Thyroid gland (tissue), 4 donors: ENCODE results near the gene SP1.
"Not testable (repeated sequence)": the region's sequence is repeated elsewhere in the genome, so short reads cannot be mapped to it uniquely, and the experiment has no call there.

Experiments
- POLR2A ChIP-seq, 2 donors: fragments of 450-650 bp; IDR thresholded peaks; one replicate each; pipeline ENCODE4 v1.6.1; 2017; ENCODE audit warnings: antibody characterized with exemption in 2 of 2, mild to moderate bottlenecking in 2 of 2, moderate library complexity in 1 of 2
- TF ChIP-seq, protein P1 (sequence below), 6 experiments: fragments of 200-600 bp in 3 of 6; fragments of 450-650 bp in 3 of 6; sonication (generic) in 3 of 6; IDR thresholded peaks; one replicate each; pipeline ENCODE4 v1.5.1; 2016 to 2019; ENCODE audit warnings: antibody characterized with exemption in 6 of 6, mild to moderate bottlenecking in 2 of 6, inconsistent platforms in 1 of 6, moderate library complexity in 1 of 6

DNA sequence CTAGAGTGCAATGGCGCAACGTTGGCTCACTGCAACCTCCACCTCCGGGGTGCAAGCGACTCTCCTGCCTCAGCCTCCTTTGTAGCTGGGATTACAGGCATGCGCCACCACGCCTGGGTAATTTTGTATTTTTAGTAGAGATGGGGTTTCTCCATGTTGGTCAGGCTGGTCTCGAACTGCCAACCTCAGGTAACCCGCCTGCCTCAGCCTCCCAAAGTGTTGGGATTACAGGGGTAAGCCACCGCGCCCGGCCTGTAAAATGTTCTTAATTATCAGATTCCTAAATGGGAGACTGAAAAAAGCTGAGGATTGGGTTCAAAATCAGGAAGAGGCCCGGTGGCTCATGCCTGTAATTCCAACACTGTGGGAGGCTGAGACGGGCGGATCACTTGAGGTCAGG, 5.7 kb upstream of the SP1 start:
- TF ChIP-seq POLR2A (IDR thresholded peaks at IDR 0.05) = not testable (repeated sequence)
- TF ChIP-seq, protein P1, sequence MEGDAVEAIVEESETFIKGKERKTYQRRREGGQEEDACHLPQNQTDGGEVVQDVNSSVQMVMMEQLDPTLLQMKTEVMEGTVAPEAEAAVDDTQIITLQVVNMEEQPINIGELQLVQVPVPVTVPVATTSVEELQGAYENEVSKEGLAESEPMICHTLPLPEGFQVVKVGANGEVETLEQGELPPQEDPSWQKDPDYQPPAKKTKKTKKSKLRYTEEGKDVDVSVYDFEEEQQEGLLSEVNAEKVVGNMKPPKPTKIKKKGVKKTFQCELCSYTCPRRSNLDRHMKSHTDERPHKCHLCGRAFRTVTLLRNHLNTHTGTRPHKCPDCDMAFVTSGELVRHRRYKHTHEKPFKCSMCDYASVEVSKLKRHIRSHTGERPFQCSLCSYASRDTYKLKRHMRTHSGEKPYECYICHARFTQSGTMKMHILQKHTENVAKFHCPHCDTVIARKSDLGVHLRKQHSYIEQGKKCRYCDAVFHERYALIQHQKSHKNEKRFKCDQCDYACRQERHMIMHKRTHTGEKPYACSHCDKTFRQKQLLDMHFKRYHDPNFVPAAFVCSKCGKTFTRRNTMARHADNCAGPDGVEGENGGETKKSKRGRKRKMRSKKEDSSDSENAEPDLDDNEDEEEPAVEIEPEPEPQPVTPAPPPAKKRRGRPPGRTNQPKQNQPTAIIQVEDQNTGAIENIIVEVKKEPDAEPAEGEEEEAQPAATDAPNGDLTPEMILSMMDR (IDR thresholded peaks at IDR 0.05) = not testable (repeated sequence)
